Lung (tissue), 12 donors: ENCODE results near the gene CACNA1G. TPM values are rescaled to one million over a fixed set of nuclear protein-coding genes. Genes with fewer than 3 reads are reported as not detected.
A peak's percentile ranks its signal among the peaks of the same experiment; 100 is the strongest.

Experiments used
- ATAC-seq: fragments of 200-7000 bp; cut with Tn5 transposase; one replicate; pipeline ENCODE4 v1.9.1; 2020; ENCODE audit warnings: moderate number of reproducible peaks; ENCODE audit not compliant: insufficient read depth, low FRiP score
- DNase-seq, 3 donors: peaks; one replicate each; pipeline ENCODE4 v3.0.0-alpha.2; 2013 to 2017
- H3K27ac ChIP-seq, 2 donors: one replicate each; pipeline ENCODE4 v1.5.1; 2013; ENCODE audit warnings: mild to moderate bottlenecking in 2 of 2, moderate library complexity in 2 of 2, control low read depth in 1 of 2, inconsistent platforms in 1 of 2, low read depth in 1 of 2, low read length in 1 of 2
- H3K27me3 ChIP-seq, 3 donors: one replicate each; pipeline ENCODE4 v1.5.1; 2013; ENCODE audit warnings: low read length in 2 of 3; ENCODE audit not compliant: control insufficient read depth in 3 of 3, insufficient read depth in 3 of 3
- H3K36me3 ChIP-seq, 4 donors: one replicate each; pipeline ENCODE4 v1.5.1; 2013; ENCODE audit warnings: low read length in 4 of 4, mild to moderate bottlenecking in 1 of 4, moderate library complexity in 1 of 4; ENCODE audit not compliant: control insufficient read depth in 4 of 4, insufficient read depth in 4 of 4
- H3K4me1 ChIP-seq, 5 donors: one replicate each; pipeline ENCODE4 v1.5.1; 2013; ENCODE audit warnings: low read length in 5 of 5, mild to moderate bottlenecking in 2 of 5, moderate library complexity in 1 of 5; ENCODE audit not compliant: control insufficient read depth in 5 of 5, insufficient read depth in 5 of 5
- H3K4me3 ChIP-seq: one replicate; pipeline ENCODE4 v1.5.1; 2013; ENCODE audit warnings: mild to moderate bottlenecking, control low read depth, moderate library complexity
- H3K9ac ChIP-seq, 2 donors: one replicate each; pipeline ENCODE4 v1.5.1; 2013; ENCODE audit warnings: low read length in 2 of 2, control low read depth in 1 of 2; ENCODE audit not compliant: insufficient read depth in 1 of 2
- H3K9me3 ChIP-seq, 4 donors: one replicate each; pipeline ENCODE4 v1.5.1; 2013; ENCODE audit warnings: low read length in 3 of 4, mild to moderate bottlenecking in 1 of 4, moderate library complexity in 1 of 4; ENCODE audit not compliant: control insufficient read depth in 4 of 4, insufficient read depth in 3 of 4
- WGBS, 2 donors: extraction: QIAGEN DNeasy Blood & Tissue Kit; methylation state at CpG; one replicate each; pipeline ENCODE4 v1.1.7; 2013; 5-methylcytosine and 5-hydroxymethylcytosine counted together
- polyA plus RNA-seq, 2 donors: library from polyadenylated mRNA; stranded (reverse); fragments of 200-250 nt; gene quantifications; one replicate each; pipeline ENCODE4 v1.2.1, GENCODE V29; 2013
- total RNA-seq, 2 donors: library from RNA; depleted of rRNA in 1 of 2; stranded (reverse); fragments of >200 nt in 1 of 2; gene quantifications; one replicate each; pipeline ENCODE4 v1.2.1, GENCODE V29; 2014 to 2021
- TF ChIP-seq, protein P1 (sequence below): IDR thresholded peaks from 2 replicates; pipeline ENCODE4 v1.5.1; 2012; ENCODE audit warnings: mild to moderate bottlenecking; ENCODE audit errors: control extremely low read depth, extremely low read depth
- donor health status: control.
- donor health status: control.
- donor health status: Bipolar disorder and iron deficiency.
- donor health status: healthy.
- donor health status: DM: yes; HTN: yes; CAD: no.

The CACNA1G gene
- total and polyA plus RNA-seq, 4 donors, result 0.14 to 3.6 (median 0.24) TPM

DNA sequence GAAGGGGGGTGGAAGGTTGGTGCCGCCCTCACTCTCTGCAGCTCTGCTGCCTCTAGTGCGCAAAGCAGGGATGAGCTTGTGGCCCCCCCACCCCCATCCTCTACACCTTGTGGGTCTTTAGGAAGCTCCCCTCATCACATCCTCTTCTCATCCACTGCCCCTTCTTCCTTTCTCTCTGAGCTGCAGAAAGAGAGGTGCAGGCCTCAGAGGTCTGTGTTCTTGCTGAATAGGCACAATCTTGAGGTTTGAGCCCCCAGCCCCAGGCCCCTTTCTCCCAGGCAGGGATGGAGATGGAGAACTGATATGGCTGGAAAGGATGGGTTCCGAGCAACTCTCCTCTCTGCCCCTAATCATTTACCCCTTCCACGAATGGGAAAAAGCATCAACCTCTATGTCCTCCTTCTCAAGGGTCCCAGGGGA is 2.6 kb downstream of the CACNA1G start:
- WGBS, 2 donors, result 60 to 62% methylated on average over 4 of the region's 4 CpGs
- DNase-seq, result no peak
- TF ChIP-seq, protein P1, sequence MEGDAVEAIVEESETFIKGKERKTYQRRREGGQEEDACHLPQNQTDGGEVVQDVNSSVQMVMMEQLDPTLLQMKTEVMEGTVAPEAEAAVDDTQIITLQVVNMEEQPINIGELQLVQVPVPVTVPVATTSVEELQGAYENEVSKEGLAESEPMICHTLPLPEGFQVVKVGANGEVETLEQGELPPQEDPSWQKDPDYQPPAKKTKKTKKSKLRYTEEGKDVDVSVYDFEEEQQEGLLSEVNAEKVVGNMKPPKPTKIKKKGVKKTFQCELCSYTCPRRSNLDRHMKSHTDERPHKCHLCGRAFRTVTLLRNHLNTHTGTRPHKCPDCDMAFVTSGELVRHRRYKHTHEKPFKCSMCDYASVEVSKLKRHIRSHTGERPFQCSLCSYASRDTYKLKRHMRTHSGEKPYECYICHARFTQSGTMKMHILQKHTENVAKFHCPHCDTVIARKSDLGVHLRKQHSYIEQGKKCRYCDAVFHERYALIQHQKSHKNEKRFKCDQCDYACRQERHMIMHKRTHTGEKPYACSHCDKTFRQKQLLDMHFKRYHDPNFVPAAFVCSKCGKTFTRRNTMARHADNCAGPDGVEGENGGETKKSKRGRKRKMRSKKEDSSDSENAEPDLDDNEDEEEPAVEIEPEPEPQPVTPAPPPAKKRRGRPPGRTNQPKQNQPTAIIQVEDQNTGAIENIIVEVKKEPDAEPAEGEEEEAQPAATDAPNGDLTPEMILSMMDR, result no peak
- Histone ChIP-seq H3K27me3 (peaks cover 0 to 30% (median 6%) of the 10 kb centered on the region in 3 donors), H3K27ac (no peak overlapping the region), H3K9ac (no peak overlapping the region), H3K4me3 (no peak overlapping the region), H3K4me1 (peaks cover 0 to 70% (median 28%) of the 10 kb centered on the region in 5 donors), H3K36me3 (peaks cover 0 to under 1% (median 0%) of the 10 kb centered on the region in 4 donors), H3K9me3 (no peaks in the 10 kb centered on the region)
- no peak for ATAC-seq

DNA sequence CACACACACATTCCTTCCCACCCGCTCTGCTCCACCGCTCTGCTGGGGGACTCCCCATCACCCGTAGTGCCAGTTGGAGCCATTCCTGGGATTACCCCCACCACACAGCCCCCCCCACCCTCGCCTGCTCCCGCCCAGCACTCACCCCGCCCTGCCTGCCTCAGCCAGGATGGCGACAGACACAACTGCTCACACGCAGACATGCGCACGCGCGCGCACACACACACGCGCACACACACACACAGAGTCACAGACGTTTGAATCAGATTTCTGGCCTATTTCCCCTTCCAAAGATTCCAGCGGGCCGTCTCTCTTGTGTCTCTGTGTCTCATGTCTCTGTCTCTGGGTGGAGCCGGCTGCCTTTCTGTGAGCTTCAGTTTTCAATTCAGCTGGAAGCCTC is 4.4 kb downstream of the CACNA1G start:
- Histone ChIP-seq H3K36me3 (peaks cover 0 to 8% (median 0%) of the 10 kb centered on the region in 4 donors), H3K4me1 (peaks cover 0 to 52% (median 20%) of the 10 kb centered on the region in 5 donors), H3K9me3 (peaks cover 0 to 2% (median 0%) of the 10 kb centered on the region in 4 donors), H3K27ac (no peak overlapping the region), H3K27me3 (peaks cover 0 to 20% (median 6%) of the 10 kb centered on the region in 3 donors), H3K4me3 (no peak overlapping the region), H3K9ac (no peak overlapping the region)
- DNase-seq, result peak; percentile 88 to 94 (median 89)
- no peak for ATAC-seq
- TF ChIP-seq, protein P1, result no peak
- WGBS, 2 donors, result 20 to 43% methylated on average over 19 of the region's 19 CpGs

DNA sequence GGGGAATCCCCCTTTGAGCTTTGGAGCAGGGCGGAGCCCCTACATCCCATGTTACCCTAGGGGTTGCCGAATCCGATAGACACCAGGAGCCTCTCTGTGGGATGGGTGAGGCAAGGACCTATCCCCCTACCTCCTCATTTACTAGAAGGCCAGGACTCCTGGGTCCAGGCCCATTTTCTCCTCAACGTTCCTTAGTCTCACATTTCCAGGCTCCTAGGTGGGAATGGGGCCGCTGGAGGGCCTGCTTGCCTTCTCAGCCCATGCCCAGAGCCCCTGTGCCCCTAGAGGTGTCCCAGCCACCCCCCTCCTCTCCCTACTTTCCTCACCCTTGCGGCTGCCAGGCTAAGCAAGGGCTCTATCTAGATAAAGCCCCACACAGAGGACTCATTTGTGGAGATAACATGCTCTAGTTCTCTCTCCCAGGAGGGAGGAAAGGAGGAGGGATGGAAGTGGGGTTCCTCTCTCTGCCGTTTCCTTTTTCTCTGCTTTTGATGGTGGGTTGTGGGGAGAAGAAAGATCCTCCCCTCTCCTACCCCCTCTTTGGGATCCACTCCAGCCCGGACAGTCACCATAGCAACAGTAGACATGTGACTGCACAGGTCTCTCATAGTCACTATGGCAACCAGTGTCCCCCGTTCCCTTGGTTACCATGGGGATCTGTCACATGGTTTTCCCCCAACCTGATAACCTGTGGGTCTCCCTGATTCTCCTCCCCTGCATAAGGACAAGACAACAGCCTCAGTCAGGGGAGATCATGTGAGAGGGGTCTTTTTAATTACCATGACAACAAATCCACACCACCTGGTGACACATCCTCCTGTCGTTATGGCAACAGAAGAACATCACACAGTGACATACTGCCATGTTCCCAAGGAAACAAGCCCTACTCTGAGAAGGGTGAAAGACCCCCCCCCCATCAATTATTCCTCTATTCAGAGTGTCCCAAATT is 5.2 kb downstream of the CACNA1G start:
- H3K27me3 ChIP-seq, result peaks cover 0 to 16% (median 6%) of the 10 kb centered on the region in 3 donors
- TF ChIP-seq, protein P1, result no peak
- H3K4me3 ChIP-seq, result no peak overlapping the region
- H3K36me3 ChIP-seq, result peaks cover 0 to 8% (median 0%) of the 10 kb centered on the region in 4 donors
- peak in 2 of 3 donors; percentile 67 to 71 for DNase-seq
- no peak overlapping the region for H3K27ac ChIP-seq
- H3K4me1 ChIP-seq, result peaks cover 0 to 48% (median 16%) of the 10 kb centered on the region in 5 donors
- no peak for ATAC-seq
- 41 to 53% methylated on average over 9 to 10 of the region's 10 CpGs for WGBS, 2 donors
- H3K9me3 ChIP-seq, result peaks cover 0 to 2% (median 0%) of the 10 kb centered on the region in 4 donors
- peak overlapping the region in 1 of 2 donors; percentile 53 for H3K9ac ChIP-seq
